C4-2B (cell line): ENCODE measurements around the gene FOXL3.

Source experiments
- ZFX ChIP-seq: fragments of 450-650 bp; IDR thresholded peaks from 2 replicates; pipeline ENCODE4 v1.6.1; 2017
- TF ChIP-seq, protein P1 (sequence below): fragments of 450-650 bp; conservative IDR thresholded peaks from 2 replicates; pipeline ENCODE4 v1.5.1; 2017; ENCODE audit warnings: mild to moderate bottlenecking

DNA sequence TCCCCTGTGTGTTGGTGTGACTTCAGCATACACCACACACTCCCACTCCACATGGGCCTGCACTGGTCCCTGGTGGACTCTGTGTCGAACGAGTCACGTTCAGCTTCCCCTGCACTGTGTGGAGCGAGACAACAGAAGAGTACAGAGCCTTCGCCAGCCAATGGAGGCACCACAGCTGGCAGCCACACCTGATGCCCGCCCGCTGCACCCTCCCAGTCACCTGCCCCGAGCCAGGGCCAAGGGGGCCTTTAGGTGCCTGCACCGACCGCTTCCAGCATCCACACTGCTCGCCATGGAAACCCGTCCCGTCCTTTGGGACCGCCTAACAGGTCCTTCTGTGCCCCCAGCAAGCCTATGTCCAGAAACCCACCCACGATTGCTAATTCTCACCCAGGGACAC, 9.2 kb downstream of the FOXL3 start:
- TF ChIP-seq, protein P1, sequence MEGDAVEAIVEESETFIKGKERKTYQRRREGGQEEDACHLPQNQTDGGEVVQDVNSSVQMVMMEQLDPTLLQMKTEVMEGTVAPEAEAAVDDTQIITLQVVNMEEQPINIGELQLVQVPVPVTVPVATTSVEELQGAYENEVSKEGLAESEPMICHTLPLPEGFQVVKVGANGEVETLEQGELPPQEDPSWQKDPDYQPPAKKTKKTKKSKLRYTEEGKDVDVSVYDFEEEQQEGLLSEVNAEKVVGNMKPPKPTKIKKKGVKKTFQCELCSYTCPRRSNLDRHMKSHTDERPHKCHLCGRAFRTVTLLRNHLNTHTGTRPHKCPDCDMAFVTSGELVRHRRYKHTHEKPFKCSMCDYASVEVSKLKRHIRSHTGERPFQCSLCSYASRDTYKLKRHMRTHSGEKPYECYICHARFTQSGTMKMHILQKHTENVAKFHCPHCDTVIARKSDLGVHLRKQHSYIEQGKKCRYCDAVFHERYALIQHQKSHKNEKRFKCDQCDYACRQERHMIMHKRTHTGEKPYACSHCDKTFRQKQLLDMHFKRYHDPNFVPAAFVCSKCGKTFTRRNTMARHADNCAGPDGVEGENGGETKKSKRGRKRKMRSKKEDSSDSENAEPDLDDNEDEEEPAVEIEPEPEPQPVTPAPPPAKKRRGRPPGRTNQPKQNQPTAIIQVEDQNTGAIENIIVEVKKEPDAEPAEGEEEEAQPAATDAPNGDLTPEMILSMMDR, result no peak
- no peak for TF ChIP-seq ZFX
